GM12878 (cell line): ENCODE measurements around the gene VWA7. TPM values are rescaled to one million over a fixed set of nuclear protein-coding genes. Genes with fewer than 3 reads are reported as not detected.

Experiments
- HDAC6 ChIP-seq: fragments of 200-600 bp; sonication (generic); IDR thresholded peaks from one replicate; pipeline ENCODE4 v1.8.0; 2017; ENCODE audit warnings: antibody characterized with exemption; ENCODE audit not compliant: unreplicated experiment
- IRF4 ChIP-seq: IDR thresholded peaks from 2 replicates; pipeline ENCODE4 v1.6.1; 2011; ENCODE audit warnings: low read depth, low read length
- NBN ChIP-seq: fragments of 450-650 bp; IDR thresholded peaks from 2 replicates; pipeline ENCODE4 v1.6.1; 2016
- NFXL1 ChIP-seq: fragments of 450-650 bp; IDR thresholded peaks from 2 replicates; pipeline ENCODE4 v1.6.1; 2017; ENCODE audit warnings: antibody characterized with exemption, mild to moderate bottlenecking, borderline replicate concordance
- SIN3A ChIP-seq: IDR thresholded peaks from 2 replicates; pipeline ENCODE4 v1.6.1; 2012; ENCODE audit warnings: low read depth, low read length, improper control_type of control experiment
- SMC3 ChIP-seq: IDR thresholded peaks from 2 replicates; pipeline ENCODE4 v1.6.1; 2011; ENCODE audit warnings: low read length, improper control_type of control experiment, borderline replicate concordance
- TARDBP ChIP-seq: IDR thresholded peaks from 2 replicates; pipeline ENCODE4 v1.6.1; 2016; ENCODE audit warnings: borderline replicate concordance
- YBX1 ChIP-seq: fragments of 450-650 bp; IDR thresholded peaks from 2 replicates; pipeline ENCODE4 v1.6.1; 2016; ENCODE audit warnings: antibody characterized with exemption
- ZSCAN29 ChIP-seq: fragments of 450-650 bp; IDR thresholded peaks from 2 replicates; pipeline ENCODE4 v1.6.1; 2017; ENCODE audit warnings: mild to moderate bottlenecking, moderate library complexity
- polyA plus RNA-seq, 11 experiments: library from polyadenylated mRNA; depleted of rRNA in 4 of 11; unstranded in 6 of 11; stranded (reverse) in 5 of 11; fragments of >200 nt; fragmentation: Nextera tagmentation in 4 of 11; fragmentation: Illumina TruSeq in 1 of 11; extraction: Ambion mirVana in 4 of 11; extraction: Trizol in 1 of 11; gene quantifications; 1 replicate in 1 of 11; 2 replicates in 10 of 11; pipeline versions ENCODE4 v1.2.1 to v1.2.3, GENCODE V29; 2011 to 2016; ENCODE audit warnings: inconsistent platforms in 2 of 11, missing spikeins in 2 of 11, low read depth in 1 of 11
- total RNA-seq, 4 experiments: library from RNA; depleted of rRNA in 3 of 4; stranded (reverse); fragments of >200 nt in 3 of 4; fragmentation: Illumina TruSeq in 1 of 4; extraction: Trizol in 1 of 4; gene quantifications; 2 replicates each; pipeline versions ENCODE4 v1.2.1 to v1.2.3, GENCODE V29; 2013 to 2021
- TF ChIP-seq, protein P1 (sequence below): fragments of 450-650 bp; IDR thresholded peaks from 2 replicates; pipeline ENCODE4 v1.6.1; 2017; ENCODE audit warnings: borderline replicate concordance
- TF ChIP-seq, protein P2 (sequence below): fragments of 450-650 bp; IDR thresholded peaks from 2 replicates; pipeline ENCODE4 v1.6.1; 2017; ENCODE audit warnings: mild to moderate bottlenecking, moderate library complexity
- TF ChIP-seq, protein P3 (sequence below): IDR thresholded peaks from 2 replicates; pipeline ENCODE4 v1.6.1; 2011; ENCODE audit warnings: borderline replicate concordance, low read depth, mild to moderate bottlenecking, moderate library complexity, mixed read lengths, low read length; ENCODE audit not compliant: insufficient read depth; ENCODE audit errors: extremely low read length
- TF ChIP-seq, protein P4 (sequence below), 3 experiments: IDR thresholded peaks in 2 of 3; conservative IDR thresholded peaks in 1 of 3; 2 replicates each; pipeline ENCODE4 v1.5.1; 2011; ENCODE audit warnings: low read depth in 3 of 3, low read length in 3 of 3, mild to moderate bottlenecking in 3 of 3, control low read depth in 2 of 3, moderate library complexity in 2 of 3, inconsistent platforms in 1 of 3, mixed read lengths in 1 of 3; ENCODE audit not compliant: control insufficient read depth in 2 of 3, insufficient read depth in 1 of 3; ENCODE audit errors: extremely low read depth in 1 of 3
- TF ChIP-seq, protein P5 (sequence below): fragments of 450-650 bp; IDR thresholded peaks from 2 replicates; pipeline ENCODE4 v1.6.1; 2016; ENCODE audit warnings: mild to moderate bottlenecking

Gene VWA7
- total and polyA plus RNA-seq, 10 of the 15 experiments (the other 5 are each of a cell fraction or from before 2014, with no cell fraction given), result 0.11 to 3.1 (median 1.2) TPM; not detected in 1

DNA sequence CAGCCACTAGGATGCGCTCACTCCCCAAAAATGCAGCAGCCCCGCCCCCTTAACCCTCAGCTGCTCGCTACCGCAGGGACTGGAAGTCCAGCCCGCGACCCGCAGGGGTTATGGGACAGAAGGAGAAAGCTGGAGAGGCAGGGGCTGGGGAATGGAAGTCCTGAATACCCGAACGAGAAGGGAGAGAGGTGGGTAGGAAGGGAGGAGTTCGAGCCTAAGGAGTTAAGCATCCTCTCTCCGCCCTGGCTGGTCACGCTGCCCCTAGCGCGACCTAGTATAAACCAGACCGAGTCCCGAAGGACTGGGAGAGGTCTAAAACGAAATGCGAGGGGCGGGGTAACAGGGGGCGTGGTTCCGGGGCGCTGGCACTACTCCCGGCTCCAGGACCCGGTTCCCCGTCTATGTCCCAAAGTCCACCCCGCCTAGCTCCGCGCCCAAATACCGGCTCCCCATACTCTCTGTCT, 47.6 kb downstream of the VWA7 start (continued):
- TF ChIP-seq, protein P1, sequence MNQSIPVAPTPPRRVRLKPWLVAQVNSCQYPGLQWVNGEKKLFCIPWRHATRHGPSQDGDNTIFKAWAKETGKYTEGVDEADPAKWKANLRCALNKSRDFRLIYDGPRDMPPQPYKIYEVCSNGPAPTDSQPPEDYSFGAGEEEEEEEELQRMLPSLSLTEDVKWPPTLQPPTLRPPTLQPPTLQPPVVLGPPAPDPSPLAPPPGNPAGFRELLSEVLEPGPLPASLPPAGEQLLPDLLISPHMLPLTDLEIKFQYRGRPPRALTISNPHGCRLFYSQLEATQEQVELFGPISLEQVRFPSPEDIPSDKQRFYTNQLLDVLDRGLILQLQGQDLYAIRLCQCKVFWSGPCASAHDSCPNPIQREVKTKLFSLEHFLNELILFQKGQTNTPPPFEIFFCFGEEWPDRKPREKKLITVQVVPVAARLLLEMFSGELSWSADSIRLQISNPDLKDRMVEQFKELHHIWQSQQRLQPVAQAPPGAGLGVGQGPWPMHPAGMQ, result no peak
- TF ChIP-seq SMC3, result peak; percentile 80
- no peak for TF ChIP-seq YBX1
- no peak for TF ChIP-seq TARDBP
- no peak for TF ChIP-seq NFXL1
- TF ChIP-seq, protein P2, sequence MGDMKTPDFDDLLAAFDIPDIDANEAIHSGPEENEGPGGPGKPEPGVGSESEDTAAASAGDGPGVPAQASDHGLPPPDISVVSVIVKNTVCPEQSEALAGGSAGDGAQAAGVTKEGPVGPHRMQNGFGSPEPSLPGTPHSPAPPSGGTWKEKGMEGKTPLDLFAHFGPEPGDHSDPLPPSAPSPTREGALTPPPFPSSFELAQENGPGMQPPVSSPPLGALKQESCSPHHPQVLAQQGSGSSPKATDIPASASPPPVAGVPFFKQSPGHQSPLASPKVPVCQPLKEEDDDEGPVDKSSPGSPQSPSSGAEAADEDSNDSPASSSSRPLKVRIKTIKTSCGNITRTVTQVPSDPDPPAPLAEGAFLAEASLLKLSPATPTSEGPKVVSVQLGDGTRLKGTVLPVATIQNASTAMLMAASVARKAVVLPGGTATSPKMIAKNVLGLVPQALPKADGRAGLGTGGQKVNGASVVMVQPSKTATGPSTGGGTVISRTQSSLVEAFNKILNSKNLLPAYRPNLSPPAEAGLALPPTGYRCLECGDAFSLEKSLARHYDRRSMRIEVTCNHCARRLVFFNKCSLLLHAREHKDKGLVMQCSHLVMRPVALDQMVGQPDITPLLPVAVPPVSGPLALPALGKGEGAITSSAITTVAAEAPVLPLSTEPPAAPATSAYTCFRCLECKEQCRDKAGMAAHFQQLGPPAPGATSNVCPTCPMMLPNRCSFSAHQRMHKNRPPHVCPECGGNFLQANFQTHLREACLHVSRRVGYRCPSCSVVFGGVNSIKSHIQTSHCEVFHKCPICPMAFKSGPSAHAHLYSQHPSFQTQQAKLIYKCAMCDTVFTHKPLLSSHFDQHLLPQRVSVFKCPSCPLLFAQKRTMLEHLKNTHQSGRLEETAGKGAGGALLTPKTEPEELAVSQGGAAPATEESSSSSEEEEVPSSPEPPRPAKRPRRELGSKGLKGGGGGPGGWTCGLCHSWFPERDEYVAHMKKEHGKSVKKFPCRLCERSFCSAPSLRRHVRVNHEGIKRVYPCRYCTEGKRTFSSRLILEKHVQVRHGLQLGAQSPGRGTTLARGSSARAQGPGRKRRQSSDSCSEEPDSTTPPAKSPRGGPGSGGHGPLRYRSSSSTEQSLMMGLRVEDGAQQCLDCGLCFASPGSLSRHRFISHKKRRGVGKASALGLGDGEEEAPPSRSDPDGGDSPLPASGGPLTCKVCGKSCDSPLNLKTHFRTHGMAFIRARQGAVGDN, result no peak
- TF ChIP-seq, protein P3, sequence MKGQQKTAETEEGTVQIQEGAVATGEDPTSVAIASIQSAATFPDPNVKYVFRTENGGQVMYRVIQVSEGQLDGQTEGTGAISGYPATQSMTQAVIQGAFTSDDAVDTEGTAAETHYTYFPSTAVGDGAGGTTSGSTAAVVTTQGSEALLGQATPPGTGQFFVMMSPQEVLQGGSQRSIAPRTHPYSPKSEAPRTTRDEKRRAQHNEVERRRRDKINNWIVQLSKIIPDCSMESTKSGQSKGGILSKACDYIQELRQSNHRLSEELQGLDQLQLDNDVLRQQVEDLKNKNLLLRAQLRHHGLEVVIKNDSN, result no peak
- TF ChIP-seq, protein P4, sequence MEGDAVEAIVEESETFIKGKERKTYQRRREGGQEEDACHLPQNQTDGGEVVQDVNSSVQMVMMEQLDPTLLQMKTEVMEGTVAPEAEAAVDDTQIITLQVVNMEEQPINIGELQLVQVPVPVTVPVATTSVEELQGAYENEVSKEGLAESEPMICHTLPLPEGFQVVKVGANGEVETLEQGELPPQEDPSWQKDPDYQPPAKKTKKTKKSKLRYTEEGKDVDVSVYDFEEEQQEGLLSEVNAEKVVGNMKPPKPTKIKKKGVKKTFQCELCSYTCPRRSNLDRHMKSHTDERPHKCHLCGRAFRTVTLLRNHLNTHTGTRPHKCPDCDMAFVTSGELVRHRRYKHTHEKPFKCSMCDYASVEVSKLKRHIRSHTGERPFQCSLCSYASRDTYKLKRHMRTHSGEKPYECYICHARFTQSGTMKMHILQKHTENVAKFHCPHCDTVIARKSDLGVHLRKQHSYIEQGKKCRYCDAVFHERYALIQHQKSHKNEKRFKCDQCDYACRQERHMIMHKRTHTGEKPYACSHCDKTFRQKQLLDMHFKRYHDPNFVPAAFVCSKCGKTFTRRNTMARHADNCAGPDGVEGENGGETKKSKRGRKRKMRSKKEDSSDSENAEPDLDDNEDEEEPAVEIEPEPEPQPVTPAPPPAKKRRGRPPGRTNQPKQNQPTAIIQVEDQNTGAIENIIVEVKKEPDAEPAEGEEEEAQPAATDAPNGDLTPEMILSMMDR (IDR thresholded peaks at IDR 0.05 in 2 of 3, conservative IDR thresholded peaks at IDR 0.05 in 1 of 3; ENCODE audit: control insufficient read depth in 2 of 3, extremely low read depth in 1 of 3, insufficient read depth in 1 of 3, low read depth in 3 of 3, low read length in 3 of 3), result peak in 2 of 3 experiments; percentile 84 to 94; a peak in 3 of 6 replicates
- peak; percentile 69 for TF ChIP-seq SIN3A
- TF ChIP-seq ZSCAN29, result no peak
- no peak for TF ChIP-seq NBN
- TF ChIP-seq HDAC6, result no peak
- TF ChIP-seq IRF4, result no peak
- TF ChIP-seq, protein P5, sequence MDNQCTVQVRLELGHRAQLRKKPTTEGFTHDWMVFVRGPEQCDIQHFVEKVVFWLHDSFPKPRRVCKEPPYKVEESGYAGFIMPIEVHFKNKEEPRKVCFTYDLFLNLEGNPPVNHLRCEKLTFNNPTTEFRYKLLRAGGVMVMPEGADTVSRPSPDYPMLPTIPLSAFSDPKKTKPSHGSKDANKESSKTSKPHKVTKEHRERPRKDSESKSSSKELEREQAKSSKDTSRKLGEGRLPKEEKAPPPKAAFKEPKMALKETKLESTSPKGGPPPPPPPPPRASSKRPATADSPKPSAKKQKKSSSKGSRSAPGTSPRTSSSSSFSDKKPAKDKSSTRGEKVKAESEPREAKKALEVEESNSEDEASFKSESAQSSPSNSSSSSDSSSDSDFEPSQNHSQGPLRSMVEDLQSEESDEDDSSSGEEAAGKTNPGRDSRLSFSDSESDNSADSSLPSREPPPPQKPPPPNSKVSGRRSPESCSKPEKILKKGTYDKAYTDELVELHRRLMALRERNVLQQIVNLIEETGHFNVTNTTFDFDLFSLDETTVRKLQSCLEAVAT, result peak; percentile 74; the same call in 1 of the 2 replicates
